Heart left ventricle (tissue), 16 donors: ENCODE results near the gene ZNF365. TPM values are rescaled to one million over a fixed set of nuclear protein-coding genes. Genes with fewer than 3 reads are reported as not detected.

ENCODE experiments used
- ATAC-seq, 4 donors: fragments of 200-7000 bp; cut with Tn5 transposase; one replicate each; pipeline ENCODE4 v1.9.1; 2020 to 2022; ENCODE audit warnings: moderate library complexity in 4 of 4, mild to moderate bottlenecking in 3 of 4, moderate number of reproducible peaks in 1 of 4
- DNase-seq, 5 donors: peaks; one replicate each; pipeline ENCODE4 v3.0.0-alpha.2; 2020
- H3K27ac ChIP-seq, 12 donors: fragments of 200-600 bp; sonication (generic) in 4 of 12; one replicate each; pipeline versions ENCODE4 v1.5.0 to v1.8.0; 2016 to 2022; ENCODE audit warnings: mild to moderate bottlenecking in 2 of 12
- H3K27me3 ChIP-seq, 9 donors: fragments of 200-600 bp; sonication (generic) in 2 of 9; one replicate each; pipeline versions ENCODE4 v1.5.1 to v1.8.0; 2016 to 2022; ENCODE audit warnings: mild to moderate bottlenecking in 3 of 9
- H3K36me3 ChIP-seq, 9 donors: fragments of 200-600 bp; sonication (generic) in 2 of 9; one replicate each; pipeline versions ENCODE4 v1.5.0 to v1.8.0; 2018 to 2022; ENCODE audit warnings: mild to moderate bottlenecking in 2 of 9
- H3K4me1 ChIP-seq, 12 donors: fragments of 200-600 bp; sonication (generic) in 4 of 12; one replicate each; pipeline versions ENCODE4 v1.5.0 to v1.8.0; 2016 to 2022; ENCODE audit warnings: mild to moderate bottlenecking in 3 of 12
- H3K4me3 ChIP-seq, 12 donors: fragments of 200-600 bp; sonication (generic) in 4 of 12; one replicate each; pipeline versions ENCODE4 v1.5.0 to v1.8.0; 2017 to 2022; ENCODE audit warnings: mild to moderate bottlenecking in 9 of 12, moderate library complexity in 4 of 12
- H3K9me3 ChIP-seq, 12 donors: fragments of 200-600 bp; sonication (generic) in 4 of 12; one replicate each; pipeline versions ENCODE4 v1.5.0 to v1.8.0; 2016 to 2022; ENCODE audit warnings: mild to moderate bottlenecking in 1 of 12
- POLR2A ChIP-seq, 2 donors: fragments of 450-650 bp; IDR thresholded peaks; one replicate each; pipeline ENCODE4 v1.6.1; 2017; ENCODE audit warnings: antibody characterized with exemption in 2 of 2, mild to moderate bottlenecking in 2 of 2, moderate library complexity in 2 of 2
- WGBS, 4 donors: extraction: QIAGEN DNeasy Blood & Tissue Kit in 2 of 4; methylation state at CpG; one replicate each; pipeline versions ENCODE4 v1.1.5 to v1.1.7; 2013 to 2018; 5-methylcytosine and 5-hydroxymethylcytosine counted together
- intact Hi-C, 10 donors: fragments of 100-400 bp; cut with DNase I; formaldehyde crosslinking; loops; one replicate each; pipeline versions ENCODE4 v1.11.1 to v1.14.2; 2022
- polyA plus RNA-seq, 2 donors: library from polyadenylated mRNA; stranded (reverse); fragments of 200-250 nt; gene quantifications; one replicate each; pipeline ENCODE4 v1.2.3, GENCODE V29; 2013
- total RNA-seq, 9 donors: library from RNA; depleted of rRNA in 2 of 9; stranded (reverse); fragments of >200 nt in 2 of 9; fragmentation: NEBNext Ultra II Directional in 3 of 9; extraction: Animal tissue kit (Norgen Biotek cat#: 25700) in 3 of 9; gene quantifications; one replicate each; pipeline versions ENCODE4 v1.1.0 to v1.2.4, GENCODE V29; 2016 to 2023
- TF ChIP-seq, protein P1 (sequence below), 12 donors: fragments of 200-600 bp; sonication (generic) in 4 of 12; IDR thresholded peaks; one replicate each; pipeline versions ENCODE4 v1.5.0 to v1.8.0; 2018 to 2022; ENCODE audit warnings: antibody characterized with exemption in 12 of 12, mild to moderate bottlenecking in 5 of 12
- donor health status: ischemic (EF 13 %, LVEDD 7.1; RV severe dilation, severe dysfunction).
- donor health status: healthy with polysubstance abuse.
- donor health status: DM: no; HTN: yes; CAD: no.
- donor health status: DM: no; HTN: no; CAD: no.
- donor health status: ischemic (EF 25% LVEDD 6.9; RV normal size, moderate dysfunction).
- donor health status: ischemic (EF 25% LVEDD 5.7; RV mildly dilated, moderate dysfunction).
- donor health status: healthy.
- donor health status: DM: yes; HTN: yes; CAD: no.
- donor health status: ischemic (EF 35%, LVEDD 5.7; RV mildly dilated, moderate dysfunction).
- donor health status: nonischemic (EF 11% LVEDD 7.7; RV severe dilation, severe dysfunction).
- donor health status: DM: yes; HTN: yes; CAD: no.
- donor health status: PGD.
- donor health status: ischemic (EF 29% LVEDD 5.4; RV normal size, mild dysfunction).
- donor health status: nonischemic (EF 23%, LVEDD 6.1; RV moderate dilation, normal function).

ZNF365 gene
- total and polyA plus RNA-seq, 11 donors, result 0.08 to 0.63 (median 0.27) TPM; not detected in 3

GRCh38 chr10:62394556-62395018 lies 20.4 kb downstream of the ZNF365 start:
- Histone ChIP-seq H3K9me3 (no peaks in the 10 kb centered on the region), H3K36me3 (no peaks in the 10 kb centered on the region), H3K27ac (no peak overlapping the region), H3K4me3 (no peak overlapping the region), H3K27me3 (no peaks in the 10 kb centered on the region), H3K4me1 (no peaks in the 10 kb centered on the region)
- no peak for TF ChIP-seq POLR2A (IDR thresholded peaks at IDR 0.05)
- TF ChIP-seq, protein P1, sequence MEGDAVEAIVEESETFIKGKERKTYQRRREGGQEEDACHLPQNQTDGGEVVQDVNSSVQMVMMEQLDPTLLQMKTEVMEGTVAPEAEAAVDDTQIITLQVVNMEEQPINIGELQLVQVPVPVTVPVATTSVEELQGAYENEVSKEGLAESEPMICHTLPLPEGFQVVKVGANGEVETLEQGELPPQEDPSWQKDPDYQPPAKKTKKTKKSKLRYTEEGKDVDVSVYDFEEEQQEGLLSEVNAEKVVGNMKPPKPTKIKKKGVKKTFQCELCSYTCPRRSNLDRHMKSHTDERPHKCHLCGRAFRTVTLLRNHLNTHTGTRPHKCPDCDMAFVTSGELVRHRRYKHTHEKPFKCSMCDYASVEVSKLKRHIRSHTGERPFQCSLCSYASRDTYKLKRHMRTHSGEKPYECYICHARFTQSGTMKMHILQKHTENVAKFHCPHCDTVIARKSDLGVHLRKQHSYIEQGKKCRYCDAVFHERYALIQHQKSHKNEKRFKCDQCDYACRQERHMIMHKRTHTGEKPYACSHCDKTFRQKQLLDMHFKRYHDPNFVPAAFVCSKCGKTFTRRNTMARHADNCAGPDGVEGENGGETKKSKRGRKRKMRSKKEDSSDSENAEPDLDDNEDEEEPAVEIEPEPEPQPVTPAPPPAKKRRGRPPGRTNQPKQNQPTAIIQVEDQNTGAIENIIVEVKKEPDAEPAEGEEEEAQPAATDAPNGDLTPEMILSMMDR (IDR thresholded peaks at IDR 0.05), result no peak
- intact Hi-C loops, result no loop called here
- 40 to 49% (median 44%) methylated on average over 2 of the region's 2 CpGs for WGBS, 4 donors
- ATAC-seq, result no peak
- DNase-seq, result no peak

GRCh38 chr10:62395892-62396291 lies 21.7 kb downstream of the ZNF365 start:
- intact Hi-C loops, result no loop called here

GRCh38 chr10:62396864-62397263 lies 22.7 kb downstream of the ZNF365 start:
- no peak overlapping the region for H3K27ac ChIP-seq
- WGBS, 4 donors, result 65 to 83% (median 78%) methylated on average over 3 of the region's 3 CpGs
- intact Hi-C loops, result no loop called here
- ATAC-seq (no peak), DNase-seq (no peak)
- no peaks in the 10 kb centered on the region for H3K9me3 ChIP-seq
- no peak for TF ChIP-seq POLR2A (IDR thresholded peaks at IDR 0.05)
- TF ChIP-seq, protein P1 (IDR thresholded peaks at IDR 0.05), result no peak
- H3K4me1 ChIP-seq, result no peaks in the 10 kb centered on the region
- no peaks in the 10 kb centered on the region for H3K27me3 ChIP-seq
- no peak overlapping the region for H3K4me3 ChIP-seq
- H3K36me3 ChIP-seq, result no peaks in the 10 kb centered on the region

More at GRCh38 chr10:62395892-62396291, 21.7 kb downstream of the ZNF365 start:
- no peak overlapping the region for H3K27ac ChIP-seq
- no peaks in the 10 kb centered on the region for H3K4me1 ChIP-seq
- no peaks in the 10 kb centered on the region for H3K36me3 ChIP-seq
- DNase-seq (no peak), ATAC-seq (no peak)
- TF ChIP-seq, protein P1 (IDR thresholded peaks at IDR 0.05), result no peak
- no peak for TF ChIP-seq POLR2A (IDR thresholded peaks at IDR 0.05)
- WGBS, 4 donors, result 36 to 63% (median 50%) methylated on average over 1 of the region's 1 CpG
- H3K4me3 ChIP-seq, result no peak overlapping the region
- no peaks in the 10 kb centered on the region for H3K27me3 ChIP-seq
- H3K9me3 ChIP-seq, result no peaks in the 10 kb centered on the region

GRCh38 chr10:62399211-62399610 lies 25.0 kb downstream of the ZNF365 start:
- Histone ChIP-seq H3K27me3 (no peaks in the 10 kb centered on the region), H3K4me1 (no peaks in the 10 kb centered on the region), H3K27ac (no peak overlapping the region), H3K36me3 (no peaks in the 10 kb centered on the region), H3K9me3 (no peaks in the 10 kb centered on the region), H3K4me3 (no peak overlapping the region)
- ATAC-seq (no peak), DNase-seq (no peak)
- intact Hi-C loops, result no loop called here
- no peak for TF ChIP-seq POLR2A (IDR thresholded peaks at IDR 0.05)
- TF ChIP-seq, protein P1 (IDR thresholded peaks at IDR 0.05), result no peak
- WGBS, 4 donors, result 85 to 92% (median 89%) methylated on average over 5 of the region's 5 CpGs
